ENCODE data around the gene FGD3. TPM values are rescaled to one million over a fixed set of nuclear protein-coding genes. Genes with fewer than 3 reads are reported as not detected.

The FGD3 gene
- total RNA-seq, 1 donor from 2014 or later = 39.5 TPM

- intact Hi-C loops (cut with micrococcal nuclease) = no loop called here
- Mint-ChIP-seq H3K27ac (peak overlapping the region; percentile 71), H3K4me1 (peaks cover 38% of the 10 kb centered on the region), H3K4me3 (no peak overlapping the region), H3K9me3 (no peaks in the 10 kb centered on the region), H3K27me3 (no peaks in the 10 kb centered on the region), H3K36me3 (ENCODE audit: low read depth) (peaks cover 44% of the 10 kb centered on the region)
- DNase-seq = peak; percentile 72
Measured at GRCh38 chr9:93071464-93071863, 124.1 kb downstream of the FGD3 start.

GRCh38 chr9:93072383-93072795 is 125.1 kb downstream of the FGD3 start:
- Mint-ChIP-seq H3K36me3 (ENCODE audit: low read depth) (peaks cover 41% of the 10 kb centered on the region), H3K27ac (no peak overlapping the region), H3K27me3 (no peaks in the 10 kb centered on the region), H3K9me3 (no peaks in the 10 kb centered on the region), H3K4me1 (peaks cover 37% of the 10 kb centered on the region), H3K4me3 (no peak overlapping the region)
- intact Hi-C loops (cut with micrococcal nuclease) = no loop called here
- no peak for DNase-seq

- H3K27ac Mint-ChIP-seq = peak overlapping the region; percentile 54
- peaks cover 40% of the 10 kb centered on the region for H3K36me3 Mint-ChIP-seq (ENCODE audit: low read depth)
- H3K4me1 Mint-ChIP-seq = peaks cover 24% of the 10 kb centered on the region
- no peaks in the 10 kb centered on the region for H3K9me3 Mint-ChIP-seq
- DNase-seq = no peak
- intact Hi-C loops (cut with micrococcal nuclease) = no loop called here
- no peak overlapping the region for H3K4me3 Mint-ChIP-seq
- H3K27me3 Mint-ChIP-seq = no peaks in the 10 kb centered on the region
Measured at GRCh38 chr9:93076101-93076791, 128.9 kb downstream of the FGD3 start.

GRCh38 chr9:93076792-93077128 is 129.4 kb downstream of the FGD3 start:
- Mint-ChIP-seq H3K9me3 (no peaks in the 10 kb centered on the region), H3K4me1 (peaks cover 22% of the 10 kb centered on the region), H3K36me3 (ENCODE audit: low read depth) (peaks cover 41% of the 10 kb centered on the region), H3K4me3 (no peak overlapping the region), H3K27ac (peak overlapping the region; percentile 54), H3K27me3 (no peaks in the 10 kb centered on the region)
- no peak for DNase-seq
- intact Hi-C loops (cut with micrococcal nuclease) = no loop called here

GRCh38 chr9:93077367-93077766 is 130.0 kb downstream of the FGD3 start:
- no peak for DNase-seq
- no peak overlapping the region for H3K4me3 Mint-ChIP-seq
- peak overlapping the region; percentile 69 for H3K27ac Mint-ChIP-seq

GRCh38 chr9:93077811-93078210 is 130.5 kb downstream of the FGD3 start:
- Mint-ChIP-seq H3K27me3 (no peaks in the 10 kb centered on the region), H3K36me3 (ENCODE audit: low read depth) (peaks cover 44% of the 10 kb centered on the region), H3K27ac (peak overlapping the region; percentile 25), H3K4me1 (peaks cover 30% of the 10 kb centered on the region), H3K9me3 (no peaks in the 10 kb centered on the region), H3K4me3 (no peak overlapping the region)
- DNase-seq = no peak
- intact Hi-C loops (cut with micrococcal nuclease) = no loop called here

More at GRCh38 chr9:93077367-93077766, 130.0 kb downstream of the FGD3 start:
- Mint-ChIP-seq H3K4me1 (peaks cover 26% of the 10 kb centered on the region), H3K9me3 (no peaks in the 10 kb centered on the region), H3K27me3 (no peaks in the 10 kb centered on the region), H3K36me3 (ENCODE audit: low read depth) (peaks cover 45% of the 10 kb centered on the region)
- intact Hi-C loops (cut with micrococcal nuclease) = no loop called here

GRCh38 chr9:93079371-93079770 is 132.0 kb downstream of the FGD3 start:
- H3K4me3 Mint-ChIP-seq = no peak overlapping the region
- H3K36me3 Mint-ChIP-seq (ENCODE audit: low read depth) = peaks cover 46% of the 10 kb centered on the region
- intact Hi-C loops (cut with micrococcal nuclease) = no loop called here
- peaks cover 37% of the 10 kb centered on the region for H3K4me1 Mint-ChIP-seq
- H3K27me3 Mint-ChIP-seq = no peaks in the 10 kb centered on the region
- H3K27ac Mint-ChIP-seq = no peak overlapping the region
- H3K9me3 Mint-ChIP-seq = no peaks in the 10 kb centered on the region
- DNase-seq = no peak

GRCh38 chr9:93080406-93080805 is 133.1 kb downstream of the FGD3 start:
- Mint-ChIP-seq H3K36me3 (ENCODE audit: low read depth) (peaks cover 52% of the 10 kb centered on the region), H3K27me3 (no peaks in the 10 kb centered on the region), H3K4me3 (no peak overlapping the region), H3K27ac (peak overlapping the region; percentile 70), H3K4me1 (peaks cover 35% of the 10 kb centered on the region), H3K9me3 (no peaks in the 10 kb centered on the region)
- DNase-seq = no peak
- intact Hi-C loops (cut with micrococcal nuclease) = no loop called here

GRCh38 chr9:93081081-93081529 is 133.8 kb downstream of the FGD3 start:
- Mint-ChIP-seq H3K27me3 (no peaks in the 10 kb centered on the region), H3K36me3 (ENCODE audit: low read depth) (peaks cover 57% of the 10 kb centered on the region), H3K4me3 (no peak overlapping the region), H3K27ac (peak overlapping the region; percentile 92), H3K4me1 (peaks cover 36% of the 10 kb centered on the region), H3K9me3 (no peaks in the 10 kb centered on the region)
- no peak for DNase-seq
- intact Hi-C loops (cut with micrococcal nuclease) = no loop called here

- no peak for DNase-seq
- H3K9me3 Mint-ChIP-seq = no peaks in the 10 kb centered on the region
- no peaks in the 10 kb centered on the region for H3K27me3 Mint-ChIP-seq
- H3K4me3 Mint-ChIP-seq = no peak overlapping the region
- H3K36me3 Mint-ChIP-seq (ENCODE audit: low read depth) = peaks cover 61% of the 10 kb centered on the region
- H3K4me1 Mint-ChIP-seq = peaks cover 36% of the 10 kb centered on the region
- peak overlapping the region; percentile 92 for H3K27ac Mint-ChIP-seq
- intact Hi-C loops (cut with micrococcal nuclease) = no loop called here
Measured at GRCh38 chr9:93081931-93082330, 134.6 kb downstream of the FGD3 start.

GRCh38 chr9:93082841-93083411 is 135.6 kb downstream of the FGD3 start:
- intact Hi-C loops (cut with micrococcal nuclease) = loop anchor here (1.0 kb wide), 2 partner anchors 8 to 19 kb away; no protein-coding TSS in a partner anchor
- peak overlapping the region; percentile 26 for H3K4me3 Mint-ChIP-seq
- H3K9me3 Mint-ChIP-seq = no peaks in the 10 kb centered on the region
- H3K4me1 Mint-ChIP-seq = peaks cover 30% of the 10 kb centered on the region
- no peaks in the 10 kb centered on the region for H3K27me3 Mint-ChIP-seq
- peak; percentile 69 for DNase-seq
- H3K36me3 Mint-ChIP-seq (ENCODE audit: low read depth) = peaks cover 59% of the 10 kb centered on the region
- H3K27ac Mint-ChIP-seq = peak overlapping the region; percentile 92

- Mint-ChIP-seq H3K4me1 (peaks cover 30% of the 10 kb centered on the region), H3K36me3 (ENCODE audit: low read depth) (peaks cover 64% of the 10 kb centered on the region), H3K4me3 (peak overlapping the region; percentile 55), H3K27me3 (no peaks in the 10 kb centered on the region), H3K27ac (peak overlapping the region; percentile 92), H3K9me3 (no peaks in the 10 kb centered on the region)
- DNase-seq = peak; percentile 79
- intact Hi-C loops (cut with micrococcal nuclease) = loop anchor here (1.0 kb wide), 2 partner anchors 7 to 20 kb away; no protein-coding TSS in a partner anchor
Measured at GRCh38 chr9:93083592-93084470, 136.5 kb downstream of the FGD3 start.

GRCh38 chr9:93084471-93084881 is 137.2 kb downstream of the FGD3 start:
- Mint-ChIP-seq H3K4me3 (no peak overlapping the region), H3K9me3 (no peaks in the 10 kb centered on the region), H3K27ac (no peak overlapping the region), H3K36me3 (ENCODE audit: low read depth) (peaks cover 69% of the 10 kb centered on the region), H3K27me3 (no peaks in the 10 kb centered on the region), H3K4me1 (peaks cover 30% of the 10 kb centered on the region)
- intact Hi-C loops (cut with micrococcal nuclease) = no loop called here
- no peak for DNase-seq

GRCh38 chr9:93085676-93086075 is 138.4 kb downstream of the FGD3 start:
- Mint-ChIP-seq H3K9me3 (no peaks in the 10 kb centered on the region), H3K27ac (no peak overlapping the region), H3K4me3 (no peak overlapping the region), H3K4me1 (peaks cover 35% of the 10 kb centered on the region), H3K36me3 (ENCODE audit: low read depth) (peaks cover 73% of the 10 kb centered on the region), H3K27me3 (no peaks in the 10 kb centered on the region)
- intact Hi-C loops (cut with micrococcal nuclease) = no loop called here
- no peak for DNase-seq
